SU-DHL-6 (cell line): ENCODE data around the gene SLC6A4.

Experiments used
- H2AFZ ChIP-seq: fragments of 200-600 bp; sonication (generic); 2 replicates; pipeline ENCODE4 v1.6.1; 2014; ENCODE audit warnings: low read depth, mild to moderate bottlenecking, moderate library complexity, mixed read lengths, antibody characterized with exemption, low read length; ENCODE audit not compliant: severe bottlenecking
- H3F3A ChIP-seq: fragments of 200-600 bp; shearing (Covaris generic); 2 replicates; pipeline ENCODE4 v1.6.0; 2016; ENCODE audit warnings: antibody characterized with exemption, mild to moderate bottlenecking; ENCODE audit not compliant: insufficient read depth
- H3K27ac ChIP-seq: fragments of 200-600 bp; sonication (generic); 2 replicates; pipeline ENCODE4 v1.5.1; 2016; ENCODE audit warnings: low read depth, mild to moderate bottlenecking, low read length, moderate library complexity, mixed read lengths
- H3K27me3 ChIP-seq: fragments of 200-600 bp; sonication (generic), shearing (Covaris generic); 2 replicates; pipeline ENCODE4 v1.6.0; 2014; ENCODE audit warnings: mild to moderate bottlenecking, low read length
- H3K36me3 ChIP-seq: fragments of 200-600 bp; sonication (generic); 2 replicates; pipeline ENCODE4 v1.6.1; 2014; ENCODE audit warnings: mild to moderate bottlenecking, low read length, mixed read lengths
- H3K4me2 ChIP-seq: fragments of 300-600, 200-600 bp; shearing (Covaris generic), sonication (generic); 2 replicates; pipeline ENCODE4 v1.6.0; 2014; ENCODE audit warnings: low read length, low read depth, mild to moderate bottlenecking; ENCODE audit not compliant: poor library complexity, severe bottlenecking
- H3K4me3 ChIP-seq: fragments of 200-600 bp; sonication (generic); 2 replicates; pipeline ENCODE4 v1.5.1; 2014; ENCODE audit warnings: antibody characterized with exemption, low read length, mild to moderate bottlenecking, mixed read lengths; ENCODE audit not compliant: insufficient read depth, poor library complexity, severe bottlenecking
- H3K79me2 ChIP-seq: fragments of 200-600 bp; sonication (generic); 2 replicates; pipeline ENCODE4 v1.6.1; 2014; ENCODE audit warnings: mild to moderate bottlenecking, low read length, moderate library complexity; ENCODE audit not compliant: insufficient read depth
- H3K9ac ChIP-seq: fragments of 200-600 bp; sonication (generic); 2 replicates; pipeline ENCODE4 v1.7.0; 2014; ENCODE audit warnings: mild to moderate bottlenecking, low read length
- H3K9me2 ChIP-seq: fragments of 200-600 bp; sonication (generic); replicated peaks from 2 replicates; pipeline ENCODE4 v1.6.1; 2014; ENCODE audit warnings: low read length; ENCODE audit not compliant: insufficient read depth
- H3K9me3 ChIP-seq: fragments of 200-600 bp; sonication (generic); 2 replicates; pipeline ENCODE4 v1.6.1; 2014; ENCODE audit warnings: low read length, mixed read lengths; ENCODE audit not compliant: insufficient read depth
- H4K20me1 ChIP-seq: fragments of 200-600 bp; sonication (generic); 2 replicates; pipeline ENCODE4 v1.6.1; 2014; ENCODE audit warnings: low read depth, mild to moderate bottlenecking, antibody characterized with exemption, low read length, moderate library complexity, mixed read lengths
- CTCF ChIP-seq: fragments of 200-600 bp; sonication (generic); IDR thresholded peaks from one replicate; pipeline ENCODE4 v1.5.1; 2017; ENCODE audit warnings: antibody characterized with exemption, mild to moderate bottlenecking, low read length, moderate library complexity; ENCODE audit not compliant: insufficient read depth, poor library complexity, severe bottlenecking
- EZH2phosphoT487 ChIP-seq: fragments of 200-600 bp; sonication (generic), shearing (Covaris generic); conservative IDR thresholded peaks from 2 replicates; pipeline ENCODE4 v1.6.1; 2018; ENCODE audit warnings: mild to moderate bottlenecking, antibody characterized with exemption, low read length, moderate library complexity, mixed read lengths

The SLC6A4 gene

GRCh38 chr17:30209930-30210329 lies 25.6 kb downstream of the SLC6A4 start:
- no peak overlapping the region for H2AFZ ChIP-seq
- H3K27ac ChIP-seq = no peak overlapping the region
- H3K79me2 ChIP-seq = no peaks in the 10 kb centered on the region
- H3K9me2 ChIP-seq = no peaks in the 10 kb centered on the region
- no peak overlapping the region for H3K9ac ChIP-seq
- H3K27me3 ChIP-seq = no peaks in the 10 kb centered on the region
- no peaks in the 10 kb centered on the region for H4K20me1 ChIP-seq
- no peaks in the 10 kb centered on the region for H3K36me3 ChIP-seq
- no peak overlapping the region for H3K4me2 ChIP-seq
- no peak for TF ChIP-seq EZH2phosphoT487
- TF ChIP-seq CTCF = no peak
- no peaks in the 10 kb centered on the region for H3F3A ChIP-seq
- H3K4me3 ChIP-seq = no peak overlapping the region
- no peaks in the 10 kb centered on the region for H3K9me3 ChIP-seq

GRCh38 chr17:30208214-30208613 lies 27.3 kb downstream of the SLC6A4 start:
- Histone ChIP-seq H2AFZ (no peak overlapping the region), H4K20me1 (no peaks in the 10 kb centered on the region), H3K79me2 (no peaks in the 10 kb centered on the region), H3K4me2 (no peak overlapping the region), H3K27me3 (no peaks in the 10 kb centered on the region), H3K9ac (no peak overlapping the region), H3K9me3 (no peaks in the 10 kb centered on the region), H3K36me3 (no peaks in the 10 kb centered on the region), H3K4me3 (no peak overlapping the region), H3K9me2 (no peaks in the 10 kb centered on the region), H3K27ac (no peak overlapping the region), H3F3A (no peaks in the 10 kb centered on the region)
- TF ChIP-seq CTCF (no peak), EZH2phosphoT487 (no peak)

- no peaks in the 10 kb centered on the region for H3K9me3 ChIP-seq
- no peak overlapping the region for H2AFZ ChIP-seq
- H3K9me2 ChIP-seq = no peaks in the 10 kb centered on the region
- no peaks in the 10 kb centered on the region for H3K36me3 ChIP-seq
- H3K27me3 ChIP-seq = no peaks in the 10 kb centered on the region
- no peaks in the 10 kb centered on the region for H4K20me1 ChIP-seq
- H3K4me2 ChIP-seq = no peak overlapping the region
- H3K79me2 ChIP-seq = no peaks in the 10 kb centered on the region
- no peak for TF ChIP-seq EZH2phosphoT487
- no peak for TF ChIP-seq CTCF
- no peak overlapping the region for H3K27ac ChIP-seq
- H3F3A ChIP-seq = no peaks in the 10 kb centered on the region
- no peak overlapping the region for H3K9ac ChIP-seq
- H3K4me3 ChIP-seq = no peak overlapping the region
Measured at GRCh38 chr17:30207655-30208054, 27.8 kb downstream of the SLC6A4 start.
